A673 (cell line): Measurements from ENCODE around the gene MINDY4.

ENCODE experiments used
- EZH2 ChIP-seq: fragments of 200-600 bp; sonication (generic); IDR thresholded peaks from 2 replicates; pipeline ENCODE4 v1.6.1; 2017; ENCODE audit warnings: borderline replicate concordance, low read depth, mild to moderate bottlenecking, mixed read lengths, antibody characterized with exemption, low read length; ENCODE audit not compliant: poor library complexity, severe bottlenecking
- TF ChIP-seq, protein P1 (sequence below): fragments of 300-800, 200-600 bp; sonication (generic); conservative IDR thresholded peaks from 2 replicates; pipeline ENCODE4 v1.5.1; 2017; ENCODE audit warnings: low read depth, mild to moderate bottlenecking, antibody characterized with exemption, low read length, moderate library complexity, mixed read lengths

DNA sequence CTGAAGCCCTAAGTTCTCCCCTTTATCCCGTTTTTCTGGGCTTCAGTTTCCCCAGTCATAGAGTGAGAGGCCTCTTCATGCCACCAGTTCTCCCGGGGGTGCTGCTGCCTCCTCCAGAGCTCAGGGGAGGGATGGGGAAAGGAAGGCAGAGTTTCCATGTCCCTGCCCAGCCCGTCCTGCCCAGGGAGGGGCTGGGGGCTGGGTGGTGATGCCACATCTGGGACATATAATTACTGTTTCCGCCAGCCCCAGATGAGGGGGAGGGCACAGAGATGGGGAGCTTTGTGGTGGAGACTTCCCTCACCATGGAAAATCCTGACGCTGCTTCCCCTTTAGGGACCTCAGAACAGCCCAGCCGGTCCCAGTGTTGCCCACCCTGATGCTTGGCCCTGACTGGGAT is 144.5 kb downstream of the MINDY4 start:
- no peak for TF ChIP-seq EZH2
- TF ChIP-seq, protein P1, sequence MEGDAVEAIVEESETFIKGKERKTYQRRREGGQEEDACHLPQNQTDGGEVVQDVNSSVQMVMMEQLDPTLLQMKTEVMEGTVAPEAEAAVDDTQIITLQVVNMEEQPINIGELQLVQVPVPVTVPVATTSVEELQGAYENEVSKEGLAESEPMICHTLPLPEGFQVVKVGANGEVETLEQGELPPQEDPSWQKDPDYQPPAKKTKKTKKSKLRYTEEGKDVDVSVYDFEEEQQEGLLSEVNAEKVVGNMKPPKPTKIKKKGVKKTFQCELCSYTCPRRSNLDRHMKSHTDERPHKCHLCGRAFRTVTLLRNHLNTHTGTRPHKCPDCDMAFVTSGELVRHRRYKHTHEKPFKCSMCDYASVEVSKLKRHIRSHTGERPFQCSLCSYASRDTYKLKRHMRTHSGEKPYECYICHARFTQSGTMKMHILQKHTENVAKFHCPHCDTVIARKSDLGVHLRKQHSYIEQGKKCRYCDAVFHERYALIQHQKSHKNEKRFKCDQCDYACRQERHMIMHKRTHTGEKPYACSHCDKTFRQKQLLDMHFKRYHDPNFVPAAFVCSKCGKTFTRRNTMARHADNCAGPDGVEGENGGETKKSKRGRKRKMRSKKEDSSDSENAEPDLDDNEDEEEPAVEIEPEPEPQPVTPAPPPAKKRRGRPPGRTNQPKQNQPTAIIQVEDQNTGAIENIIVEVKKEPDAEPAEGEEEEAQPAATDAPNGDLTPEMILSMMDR = no peak
